GM12878 (cell line): ENCODE measurements around the gene BMPR1B. TPM values are rescaled to one million over a fixed set of nuclear protein-coding genes. Genes with fewer than 3 reads are reported as not detected.

ENCODE experiments used
- ATAC-seq: fragments of 200-7000 bp; cut with Tn5 transposase; 3 replicates; pipeline ENCODE4 v1.9.1; 2020; ENCODE audit warnings: mild to moderate bottlenecking, moderate library complexity
- BruUV-seq: library from RNA; stranded (reverse); fragments of 400-500 nt; replicated peaks from 2 replicates; lab custom pipeline; 2021; lab: Mats Ljungman, UMichigan
- CTCF ChIA-PET: fragments of 300-600 bp; sonication (Branson Sonifier 250); formaldehyde crosslinking; extraction: SDS; loops from one replicate; lab custom pipeline; 2021; ENCODE audit warnings: inconsistent platforms; lab: Yijun Ruan, JAX
- POLR2A ChIA-PET: fragments of 350-600 bp; formaldehyde crosslinking; extraction: SDS; loops from one replicate; lab custom pipeline; 2021; ENCODE audit warnings: inconsistent platforms; lab: Charles Lee
- RAD21 ChIA-PET: fragments of 300-600 bp; sonication (Branson Sonifier 250); formaldehyde crosslinking; loops from one replicate; lab custom pipeline; 2023; ENCODE audit warnings: antibody characterized with exemption; ENCODE audit not compliant: unreplicated experiment; lab: Charles Lee
- SMC1A ChIA-PET: fragments of 300-600 bp; sonication (Branson Sonifier 250); formaldehyde crosslinking; loops from one replicate; lab custom pipeline; 2023; ENCODE audit not compliant: unreplicated experiment, uncharacterized antibody; lab: Charles Lee
- DNase-seq: peaks from one replicate; pipeline ENCODE4 v3.0.0-alpha.2; 2011; ENCODE audit warnings: low read depth, low spot score
- FAIRE-seq: peaks from 3 replicates; lab custom pipeline; 2011; peaks lifted over from hg19 to GRCh38; lab: Jason Lieb, UNC
- H2AFZ ChIP-seq: 2 replicates; pipeline ENCODE4 v1.6.0; 2011; ENCODE audit warnings: low read depth, low read length, control low read depth; ENCODE audit not compliant: control insufficient read depth
- H3K27ac ChIP-seq: 2 replicates; pipeline ENCODE4 v1.5.1; 2011; ENCODE audit warnings: control low read depth; ENCODE audit not compliant: control insufficient read depth, insufficient read depth
- H3K27me3 ChIP-seq, 2 experiments: replicated peaks in 1 of 2; 2 replicates each; pipeline versions ENCODE4 v1.6.0 to v1.6.1; 2011; ENCODE audit warnings: low read length in 1 of 2; ENCODE audit not compliant: control insufficient read depth in 2 of 2, insufficient read depth in 2 of 2
- H3K36me3 ChIP-seq, 2 experiments: 2 replicates each; pipeline ENCODE4 v1.5.1; 2011; ENCODE audit warnings: low read length in 1 of 2; ENCODE audit not compliant: control insufficient read depth in 2 of 2, insufficient read depth in 2 of 2
- H3K4me1 ChIP-seq: 2 replicates; pipeline ENCODE4 v1.6.1; 2011; ENCODE audit warnings: mild to moderate bottlenecking, low read length, moderate library complexity, mixed read lengths; ENCODE audit not compliant: control insufficient read depth, insufficient read depth
- H3K4me2 ChIP-seq: 2 replicates; pipeline ENCODE4 v1.6.0; 2011; ENCODE audit warnings: control low read depth; ENCODE audit not compliant: control insufficient read depth, insufficient read depth
- H3K4me3 ChIP-seq: fragments of 200-600 bp; sonication (generic); 2 replicates; pipeline ENCODE4 v1.5.1; 2016
- H3K79me2 ChIP-seq: 2 replicates; pipeline ENCODE4 v1.6.0; 2011; ENCODE audit warnings: low read length; ENCODE audit not compliant: control insufficient read depth, insufficient read depth
- H3K9ac ChIP-seq: 2 replicates; pipeline ENCODE4 v1.8.0; 2011; ENCODE audit warnings: low read length, control low read depth, mixed read lengths; ENCODE audit not compliant: control insufficient read depth, insufficient read depth
- H3K9me3 ChIP-seq: replicated peaks from 3 replicates; pipeline ENCODE4 v1.5.1; 2011; ENCODE audit warnings: mild to moderate bottlenecking, low read length; ENCODE audit not compliant: control insufficient read depth, insufficient read depth
- H4K20me1 ChIP-seq: 2 replicates; pipeline ENCODE4 v1.6.0; 2011; ENCODE audit not compliant: control insufficient read depth, insufficient read depth
- BACH1 ChIP-seq: fragments of 450-650 bp; IDR thresholded peaks from 2 replicates; pipeline ENCODE4 v1.6.1; 2017; ENCODE audit warnings: mild to moderate bottlenecking, borderline replicate concordance
- EED ChIP-seq: sonication (generic); IDR thresholded peaks from 2 replicates; pipeline ENCODE4 v1.6.1; 2016; ENCODE audit warnings: antibody characterized with exemption, low read depth
- ETV6 ChIP-seq, 2 experiments: fragments of 450-650 bp in 1 of 2; IDR thresholded peaks in 1 of 2; conservative IDR thresholded peaks in 1 of 2; 2 replicates each; pipeline ENCODE4 v1.6.1; 2014; ENCODE audit warnings: antibody characterized with exemption in 1 of 2, borderline replicate concordance in 1 of 2, low read depth in 1 of 2, mild to moderate bottlenecking in 1 of 2, moderate library complexity in 1 of 2
- IRF3 ChIP-seq: fragments of 450-650 bp; IDR thresholded peaks from 2 replicates; pipeline ENCODE4 v1.6.1; 2014; ENCODE audit warnings: mild to moderate bottlenecking
- JUNB ChIP-seq: IDR thresholded peaks from 2 replicates; pipeline ENCODE4 v1.6.1; 2016; ENCODE audit warnings: antibody characterized with exemption, mild to moderate bottlenecking
- KDM1A ChIP-seq: fragments of 200-600 bp; sonication (generic); IDR thresholded peaks from 2 replicates; pipeline ENCODE4 v1.6.1; 2016; ENCODE audit warnings: borderline replicate concordance
- MLLT1 ChIP-seq: fragments of 450-650 bp; IDR thresholded peaks from 2 replicates; pipeline ENCODE4 v1.6.1; 2016; ENCODE audit warnings: mild to moderate bottlenecking
- MXI1 ChIP-seq: fragments of 150-350 bp; IDR thresholded peaks from 2 replicates; pipeline ENCODE4 v1.6.1; 2011; ENCODE audit warnings: low read depth, mild to moderate bottlenecking, inconsistent platforms, low read length, improper control_type of control experiment
- NR2C1 ChIP-seq: fragments of 450-650 bp; IDR thresholded peaks from 2 replicates; pipeline ENCODE4 v1.6.1; 2017; ENCODE audit warnings: antibody characterized with exemption, mild to moderate bottlenecking, moderate library complexity
- SUPT20H ChIP-seq: IDR thresholded peaks from 2 replicates; pipeline ENCODE4 v1.6.1; 2011; ENCODE audit warnings: low read depth, mild to moderate bottlenecking, low read length, moderate library complexity, borderline replicate concordance; ENCODE audit not compliant: control insufficient read depth
- USF2 ChIP-seq: IDR thresholded peaks from 2 replicates; pipeline ENCODE4 v1.6.1; 2011; ENCODE audit warnings: low read depth, low read length, improper control_type of control experiment, borderline replicate concordance
- WGBS: methylation state at CpG from one replicate; pipeline ENCODE4 v1.1.6; 2016; ENCODE audit warnings: low lambda C conversion rate; ENCODE audit not compliant: insufficient replicate concordance, insufficient coverage; ENCODE audit errors: missing lambda C conversion rate; 5-methylcytosine and 5-hydroxymethylcytosine counted together
- in situ Hi-C: fragments of 300-500 bp; cut with MboI; formaldehyde crosslinking; loops from 9 replicates; pipeline ENCODE4 v1.14.3; 2018; ENCODE audit warnings: mixed read lengths
- intact Hi-C: fragments of 100-400 bp; cut with micrococcal nuclease; formaldehyde crosslinking; loops from one replicate; pipeline ENCODE4 v1.14.2; 2022; ENCODE audit not compliant: unreplicated experiment
- polyA plus RNA-seq, 11 experiments: library from polyadenylated mRNA; depleted of rRNA in 4 of 11; unstranded in 6 of 11; stranded (reverse) in 5 of 11; fragments of >200 nt; fragmentation: Nextera tagmentation in 4 of 11; fragmentation: Illumina TruSeq in 1 of 11; extraction: Ambion mirVana in 4 of 11; extraction: Trizol in 1 of 11; gene quantifications; 1 replicate in 1 of 11; 2 replicates in 10 of 11; pipeline versions ENCODE4 v1.2.1 to v1.2.3, GENCODE V29; 2011 to 2016; ENCODE audit warnings: inconsistent platforms in 2 of 11, missing spikeins in 2 of 11, low read depth in 1 of 11
- total RNA-seq, 4 experiments: library from RNA; depleted of rRNA in 3 of 4; stranded (reverse); fragments of >200 nt in 3 of 4; fragmentation: Illumina TruSeq in 1 of 4; extraction: Trizol in 1 of 4; gene quantifications; 2 replicates each; pipeline versions ENCODE4 v1.2.1 to v1.2.3, GENCODE V29; 2013 to 2021

Gene BMPR1B
- total and polyA plus RNA-seq, 10 of the 15 experiments (the other 5 are each of a cell fraction or from before 2014, with no cell fraction given), result not detected

- TF ChIP-seq SUPT20H, result no peak
These were observed 349.2 kb downstream of the BMPR1B start (continued) for GRCh38 chr4:95107004-95107403.

GRCh38 chr4:95107635-95108034 is 349.9 kb downstream of the BMPR1B start:
- no peak overlapping the region for H2AFZ ChIP-seq
- CTCF ChIA-PET, result no interaction called here

More at GRCh38 chr4:95107635-95108034, 349.9 kb downstream of the BMPR1B start:
- WGBS, result 20% methylated on average over 4 of the region's 4 CpGs
- Histone ChIP-seq H3K27me3 (no peaks in the 10 kb centered on the region), H3K36me3 (no peaks in the 10 kb centered on the region), H3K4me1 (no peaks in the 10 kb centered on the region), H3K9me3 (no peaks in the 10 kb centered on the region), H3K79me2 (no peaks in the 10 kb centered on the region), H3K4me2 (no peak overlapping the region), H4K20me1 (no peaks in the 10 kb centered on the region), H3K9ac (no peak overlapping the region), H3K4me3 (no peak overlapping the region), H3K27ac (no peak overlapping the region)
- in situ Hi-C loops (no loop called here), intact Hi-C loops (no loop called here)
- POLR2A ChIA-PET, result no interaction called here
- DNase-seq (no peak), FAIRE-seq (no peak), ATAC-seq (no peak)
- no peak for TF ChIP-seq EED
- TF ChIP-seq MXI1, result no peak
- no peak for TF ChIP-seq MLLT1
- no peak for TF ChIP-seq USF2
- no peak for TF ChIP-seq NR2C1
- no peak for TF ChIP-seq IRF3
- no peak for TF ChIP-seq JUNB
- TF ChIP-seq ETV6 (conservative IDR thresholded peaks at IDR 0.05 in 1 of 2, IDR thresholded peaks at IDR 0.05 in 1 of 2; ENCODE audit: borderline replicate concordance in 1 of 2, low read depth in 1 of 2), result no peak
- no peak for TF ChIP-seq KDM1A
- TF ChIP-seq BACH1, result no peak
- RAD21 ChIA-PET, result no interaction called here
- BruUV-seq, result no TSS peak
- SMC1A ChIA-PET, result no interaction called here
